Measurements from ENCODE around the gene SLC38A9.

The SLC38A9 gene

GRCh38 chr5:55597014-55597981, 114.8 kb downstream of the SLC38A9 start:
- no peaks in the 10 kb centered on the region for H3K36me3 ChIP-seq (ENCODE audit: control insufficient read depth, insufficient read depth, low read length, severe bottlenecking)
- peak; percentile 68 for DNase-seq (ENCODE audit: low read depth)
- no peaks in the 10 kb centered on the region for H3K9me3 ChIP-seq (ENCODE audit: control insufficient read depth, low read length)
- peaks cover 51% of the 10 kb centered on the region for H3K4me1 ChIP-seq (ENCODE audit: control insufficient read depth, insufficient read depth, low read length)
- no peaks in the 10 kb centered on the region for H3K27me3 ChIP-seq (replicated peaks; ENCODE audit: control insufficient read depth, insufficient read depth, low read length)
- H3K4me3 ChIP-seq (ENCODE audit: low read length): peak overlapping the region; percentile 19
- H3K9ac ChIP-seq (ENCODE audit: low read length): peak overlapping the region; percentile 72

DNA sequence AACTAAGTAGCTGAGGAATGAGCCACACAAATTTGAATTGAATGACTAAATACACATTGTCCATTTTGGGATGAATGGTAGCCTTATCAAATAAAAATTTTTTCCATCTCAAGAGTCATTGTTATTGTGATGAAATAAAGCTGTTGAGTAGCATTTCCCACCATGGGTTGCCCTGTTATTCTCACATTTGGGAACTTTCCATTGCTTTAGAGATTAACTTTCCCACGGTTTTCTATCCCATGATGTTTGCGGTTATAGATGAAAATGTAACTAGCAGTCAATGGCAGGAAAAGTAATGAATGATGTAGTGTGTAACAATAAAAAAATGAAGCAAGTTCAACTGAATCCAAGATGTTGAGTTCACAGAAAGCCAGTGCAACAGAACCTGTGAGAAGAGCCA, 117.5 kb downstream of the SLC38A9 start:
- Histone ChIP-seq H3K36me3 (ENCODE audit: control insufficient read depth, insufficient read depth, low read length, severe bottlenecking) (no peaks in the 10 kb centered on the region), H3K4me3 (ENCODE audit: low read length) (no peak overlapping the region), H3K9ac (ENCODE audit: low read length) (no peak overlapping the region), H3K4me1 (ENCODE audit: control insufficient read depth, insufficient read depth, low read length) (peaks cover 30% of the 10 kb centered on the region), H3K27me3 (replicated peaks; ENCODE audit: control insufficient read depth, insufficient read depth, low read length) (no peaks in the 10 kb centered on the region), H3K9me3 (ENCODE audit: control insufficient read depth, low read length) (no peaks in the 10 kb centered on the region)
- no peak for DNase-seq (ENCODE audit: low read depth)

DNA sequence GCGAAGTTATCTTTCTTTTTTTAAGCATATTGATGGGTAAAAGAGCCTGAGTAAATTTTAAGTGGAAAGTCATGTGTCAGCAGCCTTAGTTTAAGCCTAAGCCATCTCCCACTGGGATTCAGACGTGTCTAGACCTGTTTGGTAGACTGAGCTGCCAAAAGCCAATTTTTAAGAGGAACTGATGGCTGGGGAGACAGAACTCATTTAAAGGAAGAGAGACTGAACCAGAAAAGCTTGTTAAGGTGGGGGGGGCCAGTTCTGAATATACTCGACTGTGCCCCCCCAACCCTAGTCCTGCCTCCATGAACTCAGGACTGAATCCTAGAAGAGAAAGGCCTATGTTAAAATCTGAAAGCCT, 119.0 kb downstream of the SLC38A9 start:
- Histone ChIP-seq H3K36me3 (ENCODE audit: control insufficient read depth, insufficient read depth, low read length, severe bottlenecking) (no peaks in the 10 kb centered on the region), H3K4me3 (ENCODE audit: low read length) (no peak overlapping the region), H3K27me3 (replicated peaks; ENCODE audit: control insufficient read depth, insufficient read depth, low read length) (no peaks in the 10 kb centered on the region), H3K9me3 (ENCODE audit: control insufficient read depth, low read length) (no peaks in the 10 kb centered on the region), H3K4me1 (ENCODE audit: control insufficient read depth, insufficient read depth, low read length) (peaks cover 20% of the 10 kb centered on the region), H3K9ac (ENCODE audit: low read length) (no peak overlapping the region)
- no peak for DNase-seq (ENCODE audit: low read depth)

- no peak for DNase-seq (ENCODE audit: low read depth)
- no peaks in the 10 kb centered on the region for H3K36me3 ChIP-seq (ENCODE audit: control insufficient read depth, insufficient read depth, low read length, severe bottlenecking)
- H3K27me3 ChIP-seq (replicated peaks; ENCODE audit: control insufficient read depth, insufficient read depth, low read length): no peaks in the 10 kb centered on the region
- H3K9ac ChIP-seq (ENCODE audit: low read length): no peak overlapping the region
- H3K4me3 ChIP-seq (ENCODE audit: low read length): no peak overlapping the region
- no peaks in the 10 kb centered on the region for H3K9me3 ChIP-seq (ENCODE audit: control insufficient read depth, low read length)
- peaks cover 15% of the 10 kb centered on the region for H3K4me1 ChIP-seq (ENCODE audit: control insufficient read depth, insufficient read depth, low read length)
Measured at GRCh38 chr5:55592388-55593114, 119.6 kb downstream of the SLC38A9 start.

DNA sequence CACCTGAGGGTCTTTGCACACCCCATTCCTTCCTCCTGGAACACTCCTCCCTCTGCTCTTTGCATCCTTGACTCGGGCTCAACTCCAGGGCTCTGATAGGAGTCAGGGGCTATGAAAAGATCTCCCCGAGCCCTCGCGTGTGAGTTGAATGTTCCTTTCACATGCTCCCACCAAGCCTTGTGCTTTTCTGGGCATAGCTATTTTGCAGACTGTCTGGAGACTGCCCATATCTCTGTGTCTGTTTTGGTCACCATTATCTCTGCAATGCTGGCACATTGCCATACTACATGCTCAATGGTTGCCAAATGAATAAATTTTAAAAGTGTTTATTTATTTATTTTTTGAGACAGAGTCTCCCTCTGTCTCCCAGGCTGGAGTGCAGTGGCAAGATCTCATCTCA, 120.4 kb downstream of the SLC38A9 start:
- no peak overlapping the region for H3K9ac ChIP-seq (ENCODE audit: low read length)
- H3K36me3 ChIP-seq (ENCODE audit: control insufficient read depth, insufficient read depth, low read length, severe bottlenecking): no peaks in the 10 kb centered on the region
- H3K27me3 ChIP-seq (replicated peaks; ENCODE audit: control insufficient read depth, insufficient read depth, low read length): no peaks in the 10 kb centered on the region
- peaks cover 6% of the 10 kb centered on the region for H3K4me1 ChIP-seq (ENCODE audit: control insufficient read depth, insufficient read depth, low read length)
- H3K9me3 ChIP-seq (ENCODE audit: control insufficient read depth, low read length): no peaks in the 10 kb centered on the region
- no peak for DNase-seq (ENCODE audit: low read depth)
- H3K4me3 ChIP-seq (ENCODE audit: low read length): no peak overlapping the region

GRCh38 chr5:55585206-55585610, 126.9 kb downstream of the SLC38A9 start:
- Histone ChIP-seq H3K9me3 (ENCODE audit: control insufficient read depth, low read length) (no peaks in the 10 kb centered on the region), H3K36me3 (ENCODE audit: control insufficient read depth, insufficient read depth, low read length, severe bottlenecking) (no peaks in the 10 kb centered on the region)

GRCh38 chr5:55584398-55585205, 127.5 kb downstream of the SLC38A9 start:
- Histone ChIP-seq H3K9me3 (ENCODE audit: control insufficient read depth, low read length) (no peaks in the 10 kb centered on the region), H3K4me3 (ENCODE audit: low read length) (no peak overlapping the region), H3K9ac (ENCODE audit: low read length) (no peak overlapping the region), H3K27me3 (replicated peaks; ENCODE audit: control insufficient read depth, insufficient read depth, low read length) (no peaks in the 10 kb centered on the region), H3K36me3 (ENCODE audit: control insufficient read depth, insufficient read depth, low read length, severe bottlenecking) (no peaks in the 10 kb centered on the region), H3K4me1 (ENCODE audit: control insufficient read depth, insufficient read depth, low read length) (no peaks in the 10 kb centered on the region)
- DNase-seq (ENCODE audit: low read depth): no peak

More at GRCh38 chr5:55585206-55585610, 126.9 kb downstream of the SLC38A9 start:
- no peaks in the 10 kb centered on the region for H3K27me3 ChIP-seq (replicated peaks; ENCODE audit: control insufficient read depth, insufficient read depth, low read length)
- DNase-seq (ENCODE audit: low read depth): no peak
- H3K4me1 ChIP-seq (ENCODE audit: control insufficient read depth, insufficient read depth, low read length): no peaks in the 10 kb centered on the region
- H3K4me3 ChIP-seq (ENCODE audit: low read length): no peak overlapping the region
- H3K9ac ChIP-seq (ENCODE audit: low read length): no peak overlapping the region

- H3K36me3 ChIP-seq (ENCODE audit: control insufficient read depth, insufficient read depth, low read length, severe bottlenecking): no peaks in the 10 kb centered on the region
- H3K9ac ChIP-seq (ENCODE audit: low read length): no peak overlapping the region
- no peak for DNase-seq (ENCODE audit: low read depth)
- H3K4me1 ChIP-seq (ENCODE audit: control insufficient read depth, insufficient read depth, low read length): peaks cover 8% of the 10 kb centered on the region
- H3K9me3 ChIP-seq (ENCODE audit: control insufficient read depth, low read length): no peaks in the 10 kb centered on the region
- H3K4me3 ChIP-seq (ENCODE audit: low read length): no peak overlapping the region
- H3K27me3 ChIP-seq (replicated peaks; ENCODE audit: control insufficient read depth, insufficient read depth, low read length): no peaks in the 10 kb centered on the region
Measured at GRCh38 chr5:55583578-55583977, 128.5 kb downstream of the SLC38A9 start.

DNA sequence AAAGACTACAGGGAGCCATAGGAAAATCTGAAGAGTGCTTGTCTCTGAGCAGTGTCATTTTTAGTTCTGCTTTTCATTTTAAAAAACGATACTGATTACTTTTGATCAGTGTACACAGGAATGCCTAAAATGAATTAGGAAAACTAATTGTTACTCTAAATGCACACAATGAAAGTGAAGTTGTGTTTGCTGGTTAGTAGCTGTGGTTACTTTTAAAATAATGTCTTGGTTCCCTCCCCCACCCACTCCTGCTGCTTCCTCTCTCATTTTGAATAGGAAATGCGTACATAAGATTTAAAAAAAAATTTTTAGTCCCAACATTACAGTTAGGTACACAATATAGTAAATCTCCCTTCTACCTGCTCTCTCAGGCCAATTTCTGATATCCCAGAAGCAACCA, 129.9 kb downstream of the SLC38A9 start:
- H3K36me3 ChIP-seq (ENCODE audit: control insufficient read depth, insufficient read depth, low read length, severe bottlenecking): no peaks in the 10 kb centered on the region
- no peak overlapping the region for H3K9ac ChIP-seq (ENCODE audit: low read length)
- H3K27me3 ChIP-seq (replicated peaks; ENCODE audit: control insufficient read depth, insufficient read depth, low read length): no peaks in the 10 kb centered on the region
- no peak for DNase-seq (ENCODE audit: low read depth)
- H3K9me3 ChIP-seq (ENCODE audit: control insufficient read depth, low read length): no peaks in the 10 kb centered on the region
- H3K4me3 ChIP-seq (ENCODE audit: low read length): no peak overlapping the region
- H3K4me1 ChIP-seq (ENCODE audit: control insufficient read depth, insufficient read depth, low read length): peaks cover 20% of the 10 kb centered on the region

DNA sequence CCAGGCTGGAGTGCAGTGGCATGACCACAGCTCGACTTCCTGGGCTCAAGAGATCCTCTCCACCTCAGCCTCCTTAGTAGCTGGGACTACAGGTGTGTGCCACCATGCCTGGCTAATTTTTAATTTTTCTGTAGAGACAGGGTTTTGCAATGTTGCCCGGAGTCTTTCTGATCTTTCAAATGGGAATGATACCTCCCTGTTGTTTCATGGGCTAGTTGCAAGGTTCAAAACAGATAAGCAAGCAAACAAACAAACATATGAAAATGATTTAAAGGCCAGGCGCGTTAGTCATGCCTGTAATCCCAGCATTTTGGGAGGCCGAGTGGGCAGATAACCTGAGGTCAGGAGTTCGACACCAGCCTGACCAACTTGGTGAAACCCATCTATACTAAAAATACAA, 132.1 kb downstream of the SLC38A9 start:
- no peaks in the 10 kb centered on the region for H3K36me3 ChIP-seq (ENCODE audit: control insufficient read depth, insufficient read depth, low read length, severe bottlenecking)
- H3K9me3 ChIP-seq (ENCODE audit: control insufficient read depth, low read length): no peaks in the 10 kb centered on the region
- H3K4me3 ChIP-seq (ENCODE audit: low read length): no peak overlapping the region
- no peak overlapping the region for H3K9ac ChIP-seq (ENCODE audit: low read length)
- H3K4me1 ChIP-seq (ENCODE audit: control insufficient read depth, insufficient read depth, low read length): peaks cover 37% of the 10 kb centered on the region
- DNase-seq (ENCODE audit: low read depth): no peak
- no peaks in the 10 kb centered on the region for H3K27me3 ChIP-seq (replicated peaks; ENCODE audit: control insufficient read depth, insufficient read depth, low read length)

GRCh38 chr5:55578771-55579170, 133.4 kb downstream of the SLC38A9 start:
- no peaks in the 10 kb centered on the region for H3K9me3 ChIP-seq (ENCODE audit: control insufficient read depth, low read length)
- H3K9ac ChIP-seq (ENCODE audit: low read length): no peak overlapping the region
- no peaks in the 10 kb centered on the region for H3K36me3 ChIP-seq (ENCODE audit: control insufficient read depth, insufficient read depth, low read length, severe bottlenecking)
- peaks cover 37% of the 10 kb centered on the region for H3K4me1 ChIP-seq (ENCODE audit: control insufficient read depth, insufficient read depth, low read length)
- no peak overlapping the region for H3K4me3 ChIP-seq (ENCODE audit: low read length)
- no peaks in the 10 kb centered on the region for H3K27me3 ChIP-seq (replicated peaks; ENCODE audit: control insufficient read depth, insufficient read depth, low read length)
- no peak for DNase-seq (ENCODE audit: low read depth)

Measured in adipocyte (in vitro differentiated cells).